ENCODE results near the gene ZSCAN9.

ZSCAN9 gene

GRCh38 chr6:28240471-28240870, 15.4 kb downstream of the ZSCAN9 start:
- no peak for DNase-seq
- TF ChIP-seq POLR2A (IDR thresholded peaks at IDR 0.05; ENCODE audit: low read length) (no peak), GATA1 (IDR thresholded peaks at IDR 0.05; ENCODE audit: low read depth, low read length) (no peak)

DNA sequence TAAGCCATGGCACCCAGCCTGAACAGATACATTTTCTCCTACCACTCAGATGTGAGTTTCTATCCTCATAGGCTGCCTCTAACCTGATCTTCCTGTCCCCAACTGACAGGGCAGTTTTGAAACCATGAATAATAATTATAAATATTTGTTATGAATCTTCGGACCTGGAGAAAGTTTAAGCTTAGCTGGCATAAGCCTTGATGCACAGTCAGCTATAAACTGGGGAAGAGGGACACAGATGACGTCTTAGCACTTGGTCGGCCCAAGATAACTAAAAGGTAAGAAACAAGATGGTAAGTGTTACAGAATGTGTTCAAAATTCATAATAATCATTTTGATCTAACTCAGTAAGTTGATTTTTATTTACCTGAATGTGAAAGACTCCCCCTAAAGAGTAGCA, 18.9 kb downstream of the ZSCAN9 start:
- TF ChIP-seq GATA1 (IDR thresholded peaks at IDR 0.05; ENCODE audit: low read depth, low read length) (no peak), POLR2A (IDR thresholded peaks at IDR 0.05; ENCODE audit: low read length) (no peak)
- DNase-seq: no peak

DNA sequence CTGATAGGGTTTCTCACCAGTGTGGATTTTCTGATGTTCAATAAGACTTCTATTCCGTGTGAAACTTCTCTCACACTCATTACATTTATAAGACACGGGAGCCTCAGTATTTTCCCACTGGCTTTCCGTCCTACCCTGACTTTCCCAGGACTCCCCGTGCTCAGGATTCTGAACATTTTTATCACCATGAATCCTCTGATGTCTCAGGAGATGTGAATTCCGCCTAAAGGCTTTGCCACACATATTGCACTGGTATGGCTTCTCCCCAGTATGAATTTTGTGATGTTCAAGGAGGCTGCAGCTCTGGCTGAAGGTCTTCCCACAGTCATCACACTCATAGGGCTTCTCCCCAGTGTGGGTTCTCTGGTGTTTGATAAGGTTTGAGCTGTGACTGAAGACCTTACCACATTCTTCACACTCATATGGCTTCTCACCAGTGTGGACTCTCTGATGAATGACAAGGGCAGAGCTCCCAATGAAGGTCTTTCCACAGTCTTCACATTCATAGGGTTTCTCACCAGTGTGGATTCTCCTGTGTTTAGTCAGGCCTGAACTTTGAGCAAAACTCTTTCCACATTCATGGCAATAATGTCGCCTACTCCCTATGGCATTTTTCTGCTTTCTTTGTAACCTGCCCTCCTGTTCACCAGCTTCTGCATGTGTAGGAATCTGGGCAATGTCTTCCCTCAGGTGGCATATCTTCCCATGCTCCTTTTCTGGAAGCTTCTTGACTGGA, 20.3 kb downstream of the ZSCAN9 start:
- DNase-seq: no peak
- TF ChIP-seq GATA1 (IDR thresholded peaks at IDR 0.05; ENCODE audit: low read depth, low read length) (no peak), POLR2A (IDR thresholded peaks at IDR 0.05; ENCODE audit: low read length) (no peak)

- no peak for TF ChIP-seq GATA1 (IDR thresholded peaks at IDR 0.05; ENCODE audit: low read depth, low read length)
- no peak for TF ChIP-seq POLR2A (IDR thresholded peaks at IDR 0.05; ENCODE audit: low read length)
- no peak for DNase-seq
Observed at GRCh38 chr6:28248916-28249315, 23.8 kb downstream of the ZSCAN9 start.

DNA sequence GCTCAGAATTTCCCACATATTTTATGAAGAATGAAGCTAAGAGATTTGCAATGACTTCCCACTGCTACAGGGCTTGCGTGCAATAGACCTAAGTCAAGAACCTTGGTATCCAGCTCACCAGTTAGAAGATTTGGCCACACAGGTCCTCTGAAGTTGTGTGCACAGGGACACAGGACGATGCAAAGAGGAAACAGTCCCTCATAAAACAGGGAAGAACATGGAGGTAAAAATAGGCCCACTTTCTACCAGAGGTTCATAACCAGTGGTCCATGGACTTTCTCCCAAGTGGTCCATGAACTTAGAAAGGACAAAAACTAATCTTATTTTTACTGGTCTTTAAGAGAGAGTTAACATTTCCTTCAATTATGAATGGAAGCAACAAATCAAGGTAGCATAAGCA, 25.7 kb downstream of the ZSCAN9 start:
- TF ChIP-seq GATA1 (IDR thresholded peaks at IDR 0.05; ENCODE audit: low read depth, low read length): no peak
- DNase-seq: no peak

DNA sequence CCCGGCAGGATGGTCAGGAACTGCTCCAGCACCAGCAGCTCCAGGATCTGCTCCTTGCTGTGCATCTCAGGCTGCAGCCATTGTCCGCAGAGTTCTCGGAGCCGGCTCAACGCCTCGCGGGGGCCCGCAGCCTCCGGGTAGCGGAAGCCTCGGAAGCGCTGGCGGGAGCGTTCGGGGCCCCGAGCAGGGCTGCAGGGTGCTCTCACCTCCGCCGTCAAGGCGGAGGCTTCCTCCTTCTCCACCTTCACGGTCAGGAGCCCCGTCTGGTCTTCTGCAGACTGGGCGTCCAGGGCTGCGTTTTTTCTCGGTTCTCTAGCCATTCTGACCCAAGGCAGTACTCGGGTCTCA, 26.6 kb downstream of the ZSCAN9 start:
- no peak for TF ChIP-seq GATA1 (IDR thresholded peaks at IDR 0.05; ENCODE audit: low read depth, low read length)
- peak; percentile 59 to 65 for DNase-seq

DNA sequence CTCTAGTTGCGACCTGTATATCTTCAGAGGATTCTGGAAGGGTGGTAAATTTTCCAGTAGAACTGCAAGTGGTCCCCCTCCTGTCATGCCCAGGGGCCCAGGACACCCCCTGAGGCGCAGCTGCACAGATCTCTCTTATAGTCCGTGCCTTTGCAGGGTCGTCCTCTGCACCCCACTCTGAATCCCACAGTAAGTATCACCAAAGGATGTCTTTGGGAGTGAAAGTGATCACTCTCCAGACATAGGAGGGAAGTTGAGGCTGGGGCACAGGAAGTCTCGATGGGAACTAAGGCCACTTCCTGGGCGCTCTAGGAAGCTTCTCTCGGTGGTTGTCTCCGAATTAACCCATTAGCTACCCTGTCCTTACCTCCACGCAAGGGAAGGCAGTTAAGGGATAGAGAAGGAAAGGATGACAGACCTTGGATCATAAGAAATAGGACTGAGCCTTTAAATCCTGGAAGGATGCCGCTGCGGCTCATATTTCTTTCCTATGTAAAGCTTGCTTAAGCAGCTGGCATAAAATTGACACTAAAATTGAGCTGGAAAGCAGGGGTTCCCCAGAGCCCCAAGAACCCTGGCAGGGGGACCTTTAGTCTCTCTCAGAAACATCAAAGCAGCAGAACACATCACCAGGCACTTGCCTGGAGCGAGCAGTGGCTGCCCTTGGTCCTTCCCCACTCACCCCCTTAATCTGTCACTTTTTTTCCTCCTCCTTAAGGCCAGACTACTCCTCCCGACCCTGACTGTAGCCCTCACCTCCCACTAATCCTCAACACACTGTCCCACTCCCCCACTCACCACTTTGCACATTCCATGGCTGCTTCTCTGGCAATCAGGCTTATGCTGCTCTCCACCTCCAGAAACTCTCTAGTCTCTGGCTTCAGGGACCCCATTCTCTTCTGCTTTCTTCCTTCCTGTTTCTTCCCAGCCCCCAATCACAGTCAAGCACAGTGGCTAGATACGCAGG, 27.2 kb downstream of the ZSCAN9 start, which contains the start of gene ZKSCAN4:
Gene ZKSCAN4 (minus strand): TSS at position 261 of the 967 bp plus-strand sequence. CDS start 289 bp downstream, outside the sequence.
- DNase-seq: peak; percentile 91 to 92
- TF ChIP-seq GATA1 (IDR thresholded peaks at IDR 0.05; ENCODE audit: low read depth, low read length) (no peak), POLR2A (IDR thresholded peaks at IDR 0.05; ENCODE audit: low read length) (peak; percentile 56)

- DNase-seq: peak; percentile 14 to 32
- TF ChIP-seq POLR2A (IDR thresholded peaks at IDR 0.05; ENCODE audit: low read length) (no peak), GATA1 (IDR thresholded peaks at IDR 0.05; ENCODE audit: low read depth, low read length) (no peak)
Observed at GRCh38 chr6:28254121-28254519, 29.0 kb downstream of the ZSCAN9 start.

DNA sequence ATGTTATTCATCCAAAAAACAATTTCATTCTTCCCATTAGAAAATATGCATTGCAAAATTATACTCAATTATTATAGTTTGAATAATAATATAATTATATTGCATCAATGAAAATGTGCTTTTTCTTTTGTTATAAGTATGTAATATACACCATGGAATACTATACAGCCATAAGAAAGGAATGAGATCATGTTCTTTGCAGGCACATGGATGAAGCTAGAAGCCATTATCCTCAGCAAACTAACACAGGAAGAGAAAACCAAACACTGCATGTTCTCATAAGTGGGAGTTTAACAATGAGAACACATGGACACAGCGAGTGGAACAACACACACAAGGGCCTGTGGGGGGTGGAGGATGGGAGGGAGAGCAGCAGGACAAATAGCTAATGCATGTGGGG, 32.0 kb downstream of the ZSCAN9 start:
- DNase-seq: no peak
- TF ChIP-seq POLR2A (IDR thresholded peaks at IDR 0.05; ENCODE audit: low read length) (no peak), GATA1 (IDR thresholded peaks at IDR 0.05; ENCODE audit: low read depth, low read length) (no peak)

DNA sequence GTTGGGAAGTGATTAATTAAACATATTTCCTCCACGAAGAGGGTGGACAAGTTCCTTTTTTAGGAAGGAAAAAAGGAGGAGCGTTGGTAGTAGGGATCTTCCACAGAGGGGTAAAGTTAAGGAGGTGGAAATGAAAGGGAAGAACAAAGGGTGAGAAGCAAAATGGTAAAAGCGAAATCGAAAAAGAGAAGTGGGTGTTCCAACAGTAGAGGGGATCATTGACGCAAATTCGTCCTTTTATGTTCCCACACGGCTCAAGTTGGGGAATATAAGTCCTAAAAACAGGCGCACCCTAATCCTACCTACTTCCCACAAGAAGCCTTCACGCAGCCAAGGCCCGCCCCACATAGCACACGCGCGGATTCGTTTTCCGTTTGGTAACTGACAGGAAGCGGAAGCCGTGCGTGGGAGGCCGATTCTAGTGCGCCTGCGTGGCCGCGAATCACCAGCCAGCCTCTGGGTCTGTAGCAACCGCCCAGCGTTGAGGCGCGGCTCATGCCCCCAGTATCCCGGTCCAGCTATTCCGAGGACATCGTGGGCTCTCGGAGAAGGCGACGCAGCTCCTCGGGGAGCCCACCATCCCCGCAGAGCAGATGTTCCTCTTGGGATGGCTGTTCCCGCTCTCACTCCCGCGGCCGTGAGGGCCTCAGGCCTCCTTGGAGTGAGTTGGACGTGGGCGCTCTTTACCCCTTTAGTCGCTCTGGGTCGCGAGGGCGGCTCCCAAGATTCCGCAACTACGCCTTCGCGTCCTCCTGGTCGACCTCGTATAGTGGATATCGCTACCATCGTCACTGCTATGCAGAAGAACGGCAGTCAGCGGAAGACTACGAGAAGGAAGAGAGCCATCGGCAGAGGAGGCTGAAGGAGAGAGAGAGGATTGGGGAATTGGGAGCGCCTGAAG, 34.1 kb downstream of the ZSCAN9 start, which contains the start of gene NKAPL:
Gene NKAPL (plus strand): TSS at position 421 of the 901 bp plus-strand sequence. CDS start 75 bp downstream, at position 496.
- TF ChIP-seq POLR2A (IDR thresholded peaks at IDR 0.05; ENCODE audit: low read length): no peak
- no peak for TF ChIP-seq GATA1 (IDR thresholded peaks at IDR 0.05; ENCODE audit: low read depth, low read length)
- DNase-seq: peak; percentile 20 to 26

DNA sequence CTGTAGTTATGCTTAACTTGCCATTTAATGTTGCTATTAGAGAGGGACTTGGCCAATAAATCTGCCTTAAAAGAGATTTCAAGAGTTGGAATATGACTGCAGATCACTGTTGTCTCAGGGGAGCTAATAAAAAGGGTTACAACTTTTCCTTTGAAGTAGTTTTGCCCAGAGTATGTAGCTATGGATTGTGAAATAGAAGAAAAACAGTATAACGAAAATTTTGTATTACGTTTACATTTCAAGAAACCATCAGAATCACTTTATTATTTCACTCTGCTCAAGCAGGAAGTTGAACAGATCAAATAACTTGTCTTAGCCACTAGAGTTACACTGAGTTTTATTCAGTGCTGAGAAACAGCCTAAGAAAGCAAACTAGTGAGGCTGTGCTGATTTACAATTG, 38.8 kb downstream of the ZSCAN9 start:
- TF ChIP-seq GATA1 (IDR thresholded peaks at IDR 0.05; ENCODE audit: low read depth, low read length) (no peak), POLR2A (IDR thresholded peaks at IDR 0.05; ENCODE audit: low read length) (no peak)
- DNase-seq: no peak

DNA sequence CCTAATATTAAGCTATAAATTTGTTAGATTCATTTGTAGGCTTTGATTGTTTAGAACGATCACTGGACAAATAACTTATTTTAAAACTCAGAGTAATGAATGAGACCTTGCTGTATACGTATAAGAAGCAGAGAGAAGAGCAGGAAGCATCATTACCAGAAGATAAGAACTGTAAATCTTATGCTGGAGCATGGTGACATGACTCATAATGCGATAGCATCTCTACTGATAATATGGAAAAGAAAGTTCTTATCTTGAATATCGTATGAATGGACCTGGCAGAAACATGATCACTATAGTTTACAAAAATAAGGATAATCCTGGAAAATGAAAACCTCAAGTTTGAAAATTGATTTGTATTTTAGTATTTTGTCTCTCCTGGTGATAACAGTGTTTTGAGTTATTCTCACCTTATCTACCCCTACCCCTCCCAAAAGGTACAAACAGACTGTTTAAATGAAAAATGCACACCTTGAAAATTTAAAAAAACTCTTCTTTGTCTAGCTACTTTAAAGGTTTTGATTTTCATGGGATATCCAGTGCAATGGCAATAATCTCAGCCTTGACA, 39.8 kb downstream of the ZSCAN9 start:
- peak in 1 of 2 experiments; percentile 8 for DNase-seq
- TF ChIP-seq GATA1 (IDR thresholded peaks at IDR 0.05; ENCODE audit: low read depth, low read length) (no peak), POLR2A (IDR thresholded peaks at IDR 0.05; ENCODE audit: low read length) (no peak)

- DNase-seq: peak in 1 of 2 experiments; percentile 34
- TF ChIP-seq POLR2A (IDR thresholded peaks at IDR 0.05; ENCODE audit: low read length) (no peak), GATA1 (IDR thresholded peaks at IDR 0.05; ENCODE audit: low read depth, low read length) (no peak)
Observed at GRCh38 chr6:28266563-28266961, 41.5 kb downstream of the ZSCAN9 start.
